Stimulated activated CD4-positive, alpha-beta T cell treated with anti-CD3 and anti-CD28 coated beads, TNF-alpha, amount 100 ng/mL, for 48 hours (primary cell): ENCODE measurements around the gene MED8.

ENCODE experiments used
- DNase-seq, 3 donors: peaks; one replicate each; pipeline ENCODE4 v3.0.0-alpha.2; 2020; ENCODE audit warnings: low read depth in 3 of 3

MED8 gene

DNA sequence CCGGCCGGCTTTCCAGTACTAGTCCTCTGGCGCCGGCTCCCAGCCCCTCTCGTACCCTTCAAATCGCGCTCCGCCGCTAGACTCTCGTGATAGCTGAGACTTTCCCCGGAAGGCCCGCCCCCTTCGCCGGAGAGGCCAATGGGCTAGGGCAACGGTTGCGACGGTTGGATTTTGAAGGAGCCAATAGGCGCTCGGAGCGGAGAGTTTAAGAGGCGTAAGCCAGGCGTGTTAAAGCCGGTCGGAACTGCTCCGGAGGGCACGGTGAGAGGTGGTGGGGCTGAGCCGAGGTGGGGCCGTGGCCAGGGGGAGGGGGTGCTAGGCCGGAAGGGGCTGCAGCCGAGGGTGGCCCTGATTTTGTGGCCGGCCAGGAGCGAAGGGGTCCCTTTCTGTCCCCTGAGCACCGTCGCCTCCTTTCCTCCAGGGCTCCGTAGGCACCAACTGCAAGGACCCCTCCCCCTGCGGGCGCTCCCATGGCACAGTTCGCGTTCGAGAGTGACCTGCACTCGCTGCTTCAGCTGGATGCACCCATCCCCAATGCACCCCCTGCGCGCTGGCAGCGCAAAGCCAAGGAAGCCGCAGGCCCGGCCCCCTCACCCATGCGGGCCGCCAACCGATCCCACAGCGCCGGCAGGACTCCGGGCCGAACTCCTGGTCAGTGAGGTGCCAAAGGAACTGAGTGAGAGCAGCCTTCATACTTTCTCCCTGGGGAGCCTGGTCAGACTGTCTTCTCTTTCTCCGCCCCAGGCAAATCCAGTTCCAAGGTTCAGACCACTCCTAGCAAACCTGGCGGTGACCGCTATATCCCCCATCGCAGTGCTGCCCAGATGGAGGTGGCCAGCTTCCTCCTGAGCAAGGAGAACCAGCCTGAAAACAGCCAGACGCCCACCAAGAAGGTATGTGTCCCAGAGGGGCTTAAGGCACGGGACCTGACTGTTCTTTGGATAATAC lies 30.6 kb downstream of the MED8 start, which contains the start of gene CDC20:
Gene CDC20, plus strand, starts transcription at position 236 of the 948 bp plus-strand sequence. Its CDS starts 235 bp downstream, at position 471.
- DNase-seq, result peak; percentile 98 to 99 (median 98)

GRCh38 chr1:43358121-43358745 lies 31.4 kb downstream of the MED8 start:
- no peak for DNase-seq

DNA sequence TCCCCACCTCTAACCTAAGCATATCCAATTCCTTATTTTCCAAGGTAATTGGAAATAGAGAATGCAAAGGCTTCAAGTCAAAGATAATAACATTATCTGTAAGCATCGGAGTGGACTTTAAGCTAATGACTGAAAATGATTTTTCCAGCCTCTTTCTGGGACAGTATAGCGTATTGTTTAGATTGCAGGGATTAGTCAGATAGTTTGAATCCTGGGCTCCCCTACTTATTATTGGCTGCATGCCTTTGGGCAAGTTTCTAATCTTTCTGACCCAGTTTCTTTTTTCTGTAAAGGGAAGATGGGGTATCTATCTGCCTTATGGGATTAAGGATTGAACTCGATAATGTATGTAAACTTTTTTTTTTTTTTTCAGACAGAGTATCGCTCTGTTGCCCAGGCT lies 32.3 kb downstream of the MED8 start:
- no peak for DNase-seq

DNA sequence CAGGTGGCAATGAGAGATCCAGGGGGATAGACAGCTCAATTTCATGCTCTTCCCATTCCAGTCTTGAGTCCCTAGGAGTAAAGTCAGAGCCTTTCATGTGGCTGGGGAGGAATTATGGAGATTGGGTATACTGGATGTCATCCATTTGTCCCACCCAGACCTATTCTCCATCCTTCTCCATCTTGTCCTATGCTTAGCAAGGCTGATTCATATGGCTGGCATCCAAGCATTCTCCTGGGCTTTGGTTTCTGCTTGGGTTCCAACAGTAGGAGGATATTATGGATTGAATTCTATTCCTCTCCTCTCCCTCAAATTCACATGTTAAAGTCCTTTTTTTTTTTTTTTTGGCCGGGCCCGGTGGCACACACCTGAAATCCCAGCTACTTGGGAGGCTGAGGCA lies 34.7 kb downstream of the MED8 start:
- no peak for DNase-seq

- no peak for DNase-seq
These were observed 35.1 kb downstream of the MED8 start for GRCh38 chr1:43354471-43354870.

- DNase-seq, result no peak
These were observed 36.7 kb downstream of the MED8 start for GRCh38 chr1:43352881-43353280.

GRCh38 chr1:43352351-43352705 lies 37.3 kb downstream of the MED8 start:
- no peak for DNase-seq

DNA sequence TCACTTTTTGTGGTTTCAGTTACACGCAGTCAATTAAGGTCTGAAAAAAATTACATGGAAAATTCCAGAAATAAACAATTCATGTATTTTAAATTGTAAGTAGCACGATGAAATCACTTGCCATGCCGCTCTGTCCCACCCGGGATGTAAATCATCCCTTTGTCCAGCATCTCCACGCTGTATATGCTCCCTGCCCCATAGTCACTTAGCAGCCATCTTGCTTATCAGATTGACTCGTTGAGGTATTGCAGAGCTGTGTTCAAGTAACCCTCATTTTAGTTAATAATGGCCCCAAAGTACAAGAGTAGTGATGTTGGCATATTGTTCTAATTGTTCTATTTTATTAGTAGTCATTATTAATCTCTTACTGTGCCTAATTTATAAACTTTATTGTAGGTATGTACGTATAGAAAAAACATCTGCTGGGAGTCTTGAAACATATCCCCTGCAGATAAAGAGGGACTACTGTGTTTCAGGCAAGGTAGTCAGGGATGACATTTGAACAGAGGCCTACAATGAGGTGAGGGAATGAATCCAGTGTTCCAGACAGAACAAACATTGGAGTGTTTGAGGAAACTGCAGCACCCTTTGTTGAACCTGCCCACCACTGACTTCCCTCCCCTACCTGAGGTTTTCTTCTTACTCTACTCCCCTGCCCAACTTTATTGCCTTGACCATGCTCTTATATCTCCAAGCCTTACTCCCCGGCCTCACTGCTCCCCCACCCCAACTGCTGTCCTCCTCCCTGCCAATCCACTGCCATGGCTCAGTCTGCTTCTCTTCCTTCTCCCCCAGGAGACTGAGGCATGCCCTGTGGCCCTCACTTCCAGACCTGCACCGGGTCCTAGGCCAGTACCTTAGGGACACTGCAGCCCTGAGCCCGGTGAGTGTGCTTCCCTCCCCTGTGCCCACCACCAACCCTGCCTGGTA lies 37.9 kb downstream of the MED8 start:
- no peak for DNase-seq

GRCh38 chr1:43350976-43351375 lies 38.6 kb downstream of the MED8 start:
- no peak for DNase-seq

- no peak for DNase-seq
These were observed 39.9 kb downstream of the MED8 start for GRCh38 chr1:43349594-43350306.

DNA sequence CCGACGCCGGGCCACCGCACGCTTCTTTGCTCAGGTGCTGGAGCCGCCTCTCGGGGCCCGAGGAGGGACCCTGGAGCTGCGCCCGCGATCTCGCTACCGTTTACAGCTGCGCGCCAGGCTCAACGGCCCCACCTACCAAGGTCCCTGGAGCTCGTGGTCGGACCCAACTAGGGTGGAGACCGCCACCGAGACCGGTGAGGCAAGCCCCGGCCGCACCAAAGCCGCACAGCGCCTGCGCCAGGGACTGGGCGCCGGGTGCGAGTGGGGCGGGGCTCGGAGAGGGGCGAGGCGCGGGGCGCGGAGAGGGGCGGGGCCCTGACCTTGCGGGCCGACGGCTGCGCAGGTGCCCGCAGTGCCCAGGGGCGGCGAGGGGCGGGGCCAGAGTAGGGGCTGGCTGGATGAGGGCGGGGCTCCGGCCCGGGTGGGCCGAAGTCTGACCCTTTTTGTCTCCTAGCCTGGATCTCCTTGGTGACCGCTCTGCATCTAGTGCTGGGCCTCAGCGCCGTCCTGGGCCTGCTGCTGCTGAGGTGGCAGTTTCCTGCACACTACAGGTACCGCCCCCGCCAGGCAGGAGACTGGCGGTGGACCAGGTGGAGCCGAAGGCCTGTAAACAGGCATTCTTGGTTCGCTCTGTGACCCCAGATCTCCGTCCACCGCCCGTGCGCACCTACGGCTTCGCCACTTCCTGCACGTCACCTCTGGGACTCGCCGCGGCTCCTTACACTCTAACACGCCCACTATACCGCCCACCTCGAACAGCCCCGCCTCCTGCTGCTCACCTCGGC lies 40.6 kb downstream of the MED8 start:
- DNase-seq, result peak in 1 of 3 donors; percentile 51

- DNase-seq, result no peak
These were observed 41.2 kb downstream of the MED8 start for GRCh38 chr1:43348343-43348808.

DNA sequence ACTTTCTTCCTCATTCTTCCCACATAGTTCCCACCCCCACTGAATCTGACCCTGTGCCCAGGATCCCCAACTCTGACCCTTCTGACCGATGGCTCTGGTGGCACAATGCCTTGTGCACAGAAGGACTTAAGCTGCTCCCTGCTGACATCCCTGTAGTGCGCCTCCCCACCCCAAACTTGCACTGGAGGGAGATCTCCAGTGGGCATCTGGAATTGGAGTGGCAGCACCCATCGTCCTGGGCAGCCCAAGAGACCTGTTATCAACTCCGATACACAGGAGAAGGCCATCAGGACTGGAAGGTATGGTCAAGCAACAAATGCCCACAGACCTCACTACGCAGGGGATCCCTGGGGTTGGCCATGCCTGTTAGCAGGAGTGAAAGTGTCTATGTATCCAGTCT lies 43.0 kb downstream of the MED8 start:
- DNase-seq, result no peak

DNA sequence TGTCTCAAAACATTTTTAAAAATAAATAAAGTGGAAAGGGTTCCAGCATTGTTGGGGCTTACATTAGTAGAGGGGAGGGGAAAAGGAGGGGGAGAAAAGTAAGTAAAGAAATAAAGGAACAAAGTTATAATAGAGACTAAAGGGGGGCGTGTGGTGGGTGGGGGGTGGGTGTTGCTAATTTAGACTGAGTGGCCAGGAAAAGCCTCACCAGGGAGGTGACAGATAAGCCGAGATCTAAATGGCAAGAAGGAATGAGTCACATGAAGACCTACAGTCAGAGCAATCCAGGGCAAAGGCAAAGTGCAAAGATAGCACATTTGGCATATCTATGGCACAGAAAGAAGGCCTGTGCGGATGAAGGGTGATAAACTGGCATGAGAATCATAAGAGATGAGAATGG lies 44.5 kb downstream of the MED8 start:
- no peak for DNase-seq

DNA sequence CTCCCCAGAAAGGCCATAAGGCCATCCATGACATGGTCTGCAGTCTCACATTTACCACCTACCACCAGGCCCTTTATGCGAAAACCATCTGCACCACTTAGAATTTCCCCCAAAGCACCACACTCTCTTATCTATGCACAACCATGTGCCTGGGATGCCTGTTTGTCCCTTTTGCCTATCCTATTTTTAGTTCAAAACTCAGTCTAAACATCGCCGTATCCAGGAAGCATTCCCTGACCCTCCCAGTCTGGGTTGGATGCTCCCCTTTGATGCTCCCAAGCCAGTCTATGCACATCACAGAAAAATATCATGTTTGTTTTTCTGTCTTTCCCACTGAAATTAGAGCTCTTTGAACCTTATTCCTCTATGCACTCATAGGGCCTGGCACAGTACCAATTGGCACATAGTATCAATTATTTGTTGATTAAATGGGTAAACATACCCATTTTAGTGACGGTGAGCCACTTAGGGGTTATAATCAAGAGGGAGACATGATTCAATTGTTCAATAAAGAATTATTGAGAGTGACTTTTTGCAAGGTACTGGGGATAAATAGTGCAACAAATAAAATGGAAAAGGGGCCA lies 45.2 kb downstream of the MED8 start:
- DNase-seq, result no peak

DNA sequence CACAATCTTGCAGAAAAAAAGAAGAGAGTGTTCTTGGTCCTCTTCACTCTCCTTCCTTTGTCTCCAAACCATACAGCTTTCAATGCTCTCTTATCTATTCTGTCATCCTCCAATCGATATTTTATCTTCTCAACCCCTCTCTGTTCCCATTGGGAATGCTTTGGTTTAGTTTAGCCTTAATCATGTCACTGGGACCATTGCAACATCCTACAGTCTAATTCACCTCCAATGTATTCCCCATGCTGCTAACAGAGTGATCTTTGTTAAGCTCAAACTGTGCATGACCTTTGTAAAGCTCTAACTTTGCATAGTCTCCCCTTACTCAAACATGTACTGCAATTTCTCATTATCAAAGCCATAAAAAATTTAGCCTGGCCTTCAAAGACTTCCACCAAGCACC lies 49.0 kb downstream of the MED8 start:
- DNase-seq, result no peak

- DNase-seq, result no peak
These were observed 49.9 kb downstream of the MED8 start for GRCh38 chr1:43339584-43340232.

DNA sequence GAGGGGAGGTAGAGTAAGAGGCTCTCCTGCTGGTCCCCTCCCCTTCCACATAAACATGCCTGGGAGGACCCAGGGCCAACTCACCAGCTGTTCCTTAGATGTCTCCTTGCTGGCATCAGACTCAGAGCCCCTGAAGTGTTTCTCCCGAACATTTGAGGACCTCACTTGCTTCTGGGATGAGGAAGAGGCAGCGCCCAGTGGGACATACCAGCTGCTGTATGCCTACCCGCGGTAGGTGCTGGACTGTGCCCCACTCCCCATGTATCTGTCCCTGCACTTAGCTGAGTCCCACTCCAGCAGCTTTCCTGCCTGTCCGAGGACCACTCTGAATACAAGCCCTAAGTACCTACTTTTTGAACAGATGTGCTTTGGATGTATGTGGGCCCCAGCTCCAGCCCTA lies 51.6 kb downstream of the MED8 start:
- no peak for DNase-seq

DNA sequence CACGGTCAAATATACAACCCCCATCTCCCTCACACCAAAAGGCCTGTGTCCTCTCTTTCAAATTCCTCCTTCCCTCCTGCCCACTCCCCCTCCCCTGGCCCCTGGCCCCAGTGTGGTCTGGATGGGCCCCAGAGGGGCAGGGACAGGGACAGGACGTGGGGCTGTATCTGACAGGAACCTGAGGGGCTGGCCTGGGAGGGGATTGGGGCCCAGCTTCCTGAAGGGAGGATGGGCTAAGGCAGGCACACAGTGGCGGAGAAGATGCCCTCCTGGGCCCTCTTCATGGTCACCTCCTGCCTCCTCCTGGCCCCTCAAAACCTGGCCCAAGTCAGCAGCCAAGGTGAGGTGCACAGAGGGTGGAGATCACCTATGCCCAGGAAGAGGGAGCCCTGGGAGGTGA lies 52.0 kb downstream of the MED8 start, which contains the start of gene MPL:
Gene MPL, plus strand, starts transcription at position 231 of the 400 bp plus-strand sequence. Its CDS starts 31 bp downstream, at position 262.
- DNase-seq, result no peak
